ENCODE data around the gene F13A1.

The F13A1 gene

DNA sequence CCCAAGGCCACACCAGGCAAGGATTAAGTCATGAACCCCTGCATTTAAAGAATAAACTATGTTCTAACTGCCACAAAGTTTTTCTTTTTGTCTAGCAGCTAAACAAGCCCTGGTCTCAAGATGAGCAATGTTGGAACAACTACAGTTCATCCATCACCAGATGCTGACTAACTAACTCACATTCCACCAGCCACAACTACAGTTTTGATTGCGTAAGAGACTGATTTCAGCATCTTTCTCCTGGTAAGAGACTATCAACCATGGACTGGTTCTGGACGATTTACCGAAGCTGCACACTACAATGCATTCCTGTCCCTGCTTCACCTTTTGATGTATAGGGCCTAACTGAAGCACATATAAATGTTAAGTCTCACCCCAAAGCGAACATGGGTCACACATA lies 43.0 kb downstream of the F13A1 start:
- Histone ChIP-seq H3K9me3 (replicated peaks; ENCODE audit: low read length) (no peaks in the 10 kb centered on the region), H3K27me3 (ENCODE audit: control insufficient read depth, insufficient read depth, low read length) (no peaks in the 10 kb centered on the region), H3K4me2 (ENCODE audit: low read length) (no peak overlapping the region), H3K9ac (ENCODE audit: low read depth, low read length) (no peak overlapping the region), H3K4me3 (ENCODE audit: low read length) (no peak overlapping the region), H3K4me1 (ENCODE audit: control insufficient read depth, insufficient read depth, low read length) (no peaks in the 10 kb centered on the region), H3K36me3 (ENCODE audit: insufficient read depth, low read length) (no peaks in the 10 kb centered on the region)

GRCh38 chr6:6270948-6271535 lies 49.4 kb downstream of the F13A1 start:
- no peak overlapping the region for H3K4me2 ChIP-seq (ENCODE audit: low read length)
- no peak overlapping the region for H3K4me3 ChIP-seq (ENCODE audit: low read length)
- H3K4me1 ChIP-seq (ENCODE audit: control insufficient read depth, insufficient read depth, low read length): no peaks in the 10 kb centered on the region
- H3K27me3 ChIP-seq (ENCODE audit: control insufficient read depth, insufficient read depth, low read length): no peaks in the 10 kb centered on the region
- H3K9me3 ChIP-seq (replicated peaks; ENCODE audit: low read length): no peaks in the 10 kb centered on the region
- H3K36me3 ChIP-seq (ENCODE audit: insufficient read depth, low read length): no peaks in the 10 kb centered on the region
- no peak overlapping the region for H3K9ac ChIP-seq (ENCODE audit: low read depth, low read length)

DNA sequence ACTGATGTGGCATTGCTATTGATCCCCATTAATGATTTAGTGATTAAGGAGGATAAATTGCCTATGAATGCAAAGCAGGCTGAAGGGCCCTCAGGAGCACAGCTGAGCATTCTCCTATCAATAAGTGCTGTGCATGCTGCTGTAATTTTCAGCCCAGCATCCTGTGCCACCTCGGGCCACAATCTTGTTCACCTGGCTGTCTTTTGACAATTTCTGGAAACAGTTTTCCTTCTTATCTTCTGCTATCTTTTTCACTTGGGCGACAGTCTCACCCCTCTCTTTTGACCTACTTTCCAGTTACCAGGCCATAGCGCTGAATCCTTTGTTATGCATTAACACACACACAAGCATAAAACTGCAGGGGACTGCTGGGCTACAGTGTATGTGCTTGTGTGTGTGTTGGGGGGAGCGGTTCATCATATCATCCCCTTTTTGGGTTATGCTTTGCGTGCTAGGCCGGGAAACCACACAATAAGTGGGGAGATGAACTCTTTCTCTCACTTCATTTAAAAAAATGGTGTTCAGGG lies 60.2 kb downstream of the F13A1 start:
- Histone ChIP-seq H3K4me3 (ENCODE audit: low read length) (no peak overlapping the region), H3K9me3 (replicated peaks; ENCODE audit: low read length) (no peaks in the 10 kb centered on the region), H3K27me3 (ENCODE audit: control insufficient read depth, insufficient read depth, low read length) (no peaks in the 10 kb centered on the region), H3K9ac (ENCODE audit: low read depth, low read length) (no peak overlapping the region), H3K4me2 (ENCODE audit: low read length) (no peak overlapping the region), H3K36me3 (ENCODE audit: insufficient read depth, low read length) (no peaks in the 10 kb centered on the region), H3K4me1 (ENCODE audit: control insufficient read depth, insufficient read depth, low read length) (no peaks in the 10 kb centered on the region)

DNA sequence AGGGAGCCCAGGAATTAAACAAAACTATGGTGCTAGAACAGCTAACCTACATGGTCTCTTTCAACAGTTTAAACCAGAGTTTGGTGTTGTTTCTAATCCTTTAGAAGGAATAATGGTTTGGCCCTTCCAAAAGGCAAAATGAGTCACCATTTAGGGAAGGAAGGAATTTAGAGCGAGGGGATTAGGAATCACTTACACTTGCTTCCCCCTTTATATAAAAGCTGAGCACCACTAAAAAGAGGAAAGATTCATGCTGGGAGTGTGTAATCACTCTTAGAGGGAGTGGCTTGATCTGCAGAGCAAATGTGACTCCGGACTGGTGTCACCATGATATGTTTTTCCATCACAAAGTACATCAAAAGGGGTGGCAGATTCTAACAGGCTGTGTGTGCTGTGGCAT lies 63.6 kb downstream of the F13A1 start:
- no peaks in the 10 kb centered on the region for H3K36me3 ChIP-seq (ENCODE audit: insufficient read depth, low read length)
- H3K4me1 ChIP-seq (ENCODE audit: control insufficient read depth, insufficient read depth, low read length): no peaks in the 10 kb centered on the region
- no peaks in the 10 kb centered on the region for H3K9me3 ChIP-seq (replicated peaks; ENCODE audit: low read length)
- H3K4me3 ChIP-seq (ENCODE audit: low read length): no peak overlapping the region
- no peak overlapping the region for H3K9ac ChIP-seq (ENCODE audit: low read depth, low read length)
- no peaks in the 10 kb centered on the region for H3K27me3 ChIP-seq (ENCODE audit: control insufficient read depth, insufficient read depth, low read length)
- no peak overlapping the region for H3K4me2 ChIP-seq (ENCODE audit: low read length)

GRCh38 chr6:6256259-6256658 lies 64.2 kb downstream of the F13A1 start:
- H3K4me3 ChIP-seq (ENCODE audit: low read length): no peak overlapping the region
- no peak overlapping the region for H3K9ac ChIP-seq (ENCODE audit: low read depth, low read length)
- H3K4me2 ChIP-seq (ENCODE audit: low read length): no peak overlapping the region
- no peaks in the 10 kb centered on the region for H3K4me1 ChIP-seq (ENCODE audit: control insufficient read depth, insufficient read depth, low read length)
- H3K36me3 ChIP-seq (ENCODE audit: insufficient read depth, low read length): no peaks in the 10 kb centered on the region
- no peaks in the 10 kb centered on the region for H3K9me3 ChIP-seq (replicated peaks; ENCODE audit: low read length)
- H3K27me3 ChIP-seq (ENCODE audit: control insufficient read depth, insufficient read depth, low read length): no peaks in the 10 kb centered on the region

GRCh38 chr6:6251555-6252280 lies 68.7 kb downstream of the F13A1 start:
- Histone ChIP-seq H3K27me3 (ENCODE audit: control insufficient read depth, insufficient read depth, low read length) (no peaks in the 10 kb centered on the region), H3K9me3 (replicated peaks; ENCODE audit: low read length) (no peaks in the 10 kb centered on the region), H3K4me3 (ENCODE audit: low read length) (no peak overlapping the region), H3K4me2 (ENCODE audit: low read length) (no peak overlapping the region), H3K36me3 (ENCODE audit: insufficient read depth, low read length) (no peaks in the 10 kb centered on the region), H3K9ac (ENCODE audit: low read depth, low read length) (no peak overlapping the region), H3K4me1 (ENCODE audit: control insufficient read depth, insufficient read depth, low read length) (no peaks in the 10 kb centered on the region)

GRCh38 chr6:6248651-6249050 lies 71.8 kb downstream of the F13A1 start:
- no peak overlapping the region for H3K4me3 ChIP-seq (ENCODE audit: low read length)
- H3K4me1 ChIP-seq (ENCODE audit: control insufficient read depth, insufficient read depth, low read length): no peaks in the 10 kb centered on the region
- H3K9ac ChIP-seq (ENCODE audit: low read depth, low read length): no peak overlapping the region
- H3K4me2 ChIP-seq (ENCODE audit: low read length): no peak overlapping the region
- no peaks in the 10 kb centered on the region for H3K9me3 ChIP-seq (replicated peaks; ENCODE audit: low read length)
- no peaks in the 10 kb centered on the region for H3K27me3 ChIP-seq (ENCODE audit: control insufficient read depth, insufficient read depth, low read length)
- no peaks in the 10 kb centered on the region for H3K36me3 ChIP-seq (ENCODE audit: insufficient read depth, low read length)

GRCh38 chr6:6246544-6246943 lies 73.9 kb downstream of the F13A1 start:
- H3K4me3 ChIP-seq (ENCODE audit: low read length): no peak overlapping the region
- H3K9me3 ChIP-seq (replicated peaks; ENCODE audit: low read length): no peaks in the 10 kb centered on the region
- no peaks in the 10 kb centered on the region for H3K27me3 ChIP-seq (ENCODE audit: control insufficient read depth, insufficient read depth, low read length)
- H3K4me1 ChIP-seq (ENCODE audit: control insufficient read depth, insufficient read depth, low read length): no peaks in the 10 kb centered on the region
- no peak overlapping the region for H3K4me2 ChIP-seq (ENCODE audit: low read length)
- H3K9ac ChIP-seq (ENCODE audit: low read depth, low read length): no peak overlapping the region
- no peaks in the 10 kb centered on the region for H3K36me3 ChIP-seq (ENCODE audit: insufficient read depth, low read length)

DNA sequence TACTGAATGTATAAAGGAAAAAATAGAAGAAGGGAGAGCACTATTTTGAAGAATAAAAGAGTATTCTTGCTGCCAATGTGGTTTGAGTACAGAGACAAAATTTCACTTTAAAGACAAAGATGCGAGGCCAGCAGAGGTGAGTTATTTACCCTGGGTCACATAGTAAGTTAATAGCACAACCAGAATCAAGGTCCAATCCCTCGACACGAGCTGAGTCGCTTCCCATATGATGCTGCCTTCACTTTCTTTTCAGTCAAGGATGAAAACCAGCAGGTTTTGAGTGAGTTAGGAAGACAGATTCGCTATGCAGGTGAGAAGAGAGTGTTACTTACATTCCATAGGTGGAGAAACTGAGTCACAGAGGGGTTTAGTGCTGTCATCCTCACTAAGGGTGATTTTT lies 75.8 kb downstream of the F13A1 start:
- no peaks in the 10 kb centered on the region for H3K4me1 ChIP-seq (ENCODE audit: control insufficient read depth, insufficient read depth, low read length)
- no peaks in the 10 kb centered on the region for H3K36me3 ChIP-seq (ENCODE audit: insufficient read depth, low read length)
- H3K27me3 ChIP-seq (ENCODE audit: control insufficient read depth, insufficient read depth, low read length): no peaks in the 10 kb centered on the region
- no peak overlapping the region for H3K9ac ChIP-seq (ENCODE audit: low read depth, low read length)
- no peaks in the 10 kb centered on the region for H3K9me3 ChIP-seq (replicated peaks; ENCODE audit: low read length)
- no peak overlapping the region for H3K4me2 ChIP-seq (ENCODE audit: low read length)
- no peak overlapping the region for H3K4me3 ChIP-seq (ENCODE audit: low read length)

DNA sequence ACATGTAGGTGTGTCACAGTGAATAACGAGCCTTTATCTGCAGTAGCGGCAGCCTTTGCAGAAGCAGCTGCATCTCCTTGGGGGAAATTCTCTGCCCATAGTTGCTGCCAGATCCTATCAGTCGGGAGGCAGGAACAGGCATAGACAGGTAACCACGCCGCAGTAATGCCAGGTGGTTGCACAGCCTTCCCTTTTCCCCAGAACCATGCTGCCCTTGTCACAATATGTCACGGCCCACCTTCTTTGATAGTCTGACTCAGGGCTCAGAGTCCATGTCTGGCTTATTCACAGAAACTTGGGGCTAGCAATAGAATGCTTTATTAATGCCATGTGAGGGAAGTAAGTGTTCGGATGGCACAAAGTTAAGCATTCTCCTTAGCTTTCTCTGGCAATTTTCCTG lies 76.6 kb downstream of the F13A1 start:
- Histone ChIP-seq H3K9me3 (replicated peaks; ENCODE audit: low read length) (no peaks in the 10 kb centered on the region), H3K27me3 (ENCODE audit: control insufficient read depth, insufficient read depth, low read length) (no peaks in the 10 kb centered on the region), H3K4me3 (ENCODE audit: low read length) (no peak overlapping the region), H3K4me2 (ENCODE audit: low read length) (no peak overlapping the region), H3K9ac (ENCODE audit: low read depth, low read length) (no peak overlapping the region), H3K36me3 (ENCODE audit: insufficient read depth, low read length) (no peaks in the 10 kb centered on the region), H3K4me1 (ENCODE audit: control insufficient read depth, insufficient read depth, low read length) (no peaks in the 10 kb centered on the region)

GRCh38 chr6:6239598-6240581 lies 80.6 kb downstream of the F13A1 start:
- no peaks in the 10 kb centered on the region for H3K27me3 ChIP-seq (ENCODE audit: control insufficient read depth, insufficient read depth, low read length)
- no peak overlapping the region for H3K4me2 ChIP-seq (ENCODE audit: low read length)

More at GRCh38 chr6:6239598-6240581, 80.6 kb downstream of the F13A1 start:
- H3K9ac ChIP-seq (ENCODE audit: low read depth, low read length): no peak overlapping the region
- no peaks in the 10 kb centered on the region for H3K36me3 ChIP-seq (ENCODE audit: insufficient read depth, low read length)
- H3K4me3 ChIP-seq (ENCODE audit: low read length): no peak overlapping the region
- no peaks in the 10 kb centered on the region for H3K4me1 ChIP-seq (ENCODE audit: control insufficient read depth, insufficient read depth, low read length)
- H3K9me3 ChIP-seq (replicated peaks; ENCODE audit: low read length): no peaks in the 10 kb centered on the region

All from skeletal muscle satellite cell (primary cell).